GM10847 (cell line): ENCODE results near the gene CD72.
A peak's percentile ranks its signal among the peaks of the same experiment; 100 is the strongest.

Experiments used
- POLR2A ChIP-seq: IDR thresholded peaks from 2 replicates; pipeline ENCODE4 v1.6.1; 2011; ENCODE audit not compliant: insufficient read length; ENCODE audit errors: extremely low read depth

CD72 gene

GRCh38 chr9:35604578-35605350, 13.4 kb downstream of the CD72 start, which contains the start of gene TESK1:
TSS of gene TESK1 (plus strand) at chr9:35605262. CDS start at chr9:35605620, 358 bp downstream.
- no peak for TF ChIP-seq POLR2A

- TF ChIP-seq POLR2A, result peak; percentile 52
Measured at GRCh38 chr9:35603986-35604577, 14.1 kb downstream of the CD72 start.

- TF ChIP-seq POLR2A, result no peak
Measured at GRCh38 chr9:35603506-35603985, 14.7 kb downstream of the CD72 start.

GRCh38 chr9:35599763-35600604, 18.2 kb downstream of the CD72 start:
- no peak for TF ChIP-seq POLR2A

- TF ChIP-seq POLR2A, result no peak
Measured at GRCh38 chr9:35598866-35599590, 19.2 kb downstream of the CD72 start.

GRCh38 chr9:35594471-35594870, 23.7 kb downstream of the CD72 start:
- TF ChIP-seq POLR2A, result no peak

GRCh38 chr9:35593581-35593980, 24.6 kb downstream of the CD72 start:
- TF ChIP-seq POLR2A, result no peak

- no peak for TF ChIP-seq POLR2A
Measured at GRCh38 chr9:35579130-35579529, 39.1 kb downstream of the CD72 start.

- TF ChIP-seq POLR2A, result no peak
Measured at GRCh38 chr9:35577486-35577885, 40.7 kb downstream of the CD72 start.

GRCh38 chr9:35575478-35575877, 42.7 kb downstream of the CD72 start:
- TF ChIP-seq POLR2A, result no peak

GRCh38 chr9:35574578-35575122, 43.6 kb downstream of the CD72 start:
- no peak for TF ChIP-seq POLR2A

GRCh38 chr9:35570709-35571504, 47.3 kb downstream of the CD72 start:
- TF ChIP-seq POLR2A, result no peak

GRCh38 chr9:35569206-35569605, 49.0 kb downstream of the CD72 start:
- TF ChIP-seq POLR2A, result no peak

- TF ChIP-seq POLR2A, result no peak
Measured at GRCh38 chr9:35568196-35568595, 50.0 kb downstream of the CD72 start.
